ENCODE measurements around the gene POTEJ.
"Not testable (repeated sequence)": the region's sequence is repeated elsewhere in the genome, so short reads cannot be mapped to it uniquely, and the experiment has no call there.

Gene POTEJ

DNA sequence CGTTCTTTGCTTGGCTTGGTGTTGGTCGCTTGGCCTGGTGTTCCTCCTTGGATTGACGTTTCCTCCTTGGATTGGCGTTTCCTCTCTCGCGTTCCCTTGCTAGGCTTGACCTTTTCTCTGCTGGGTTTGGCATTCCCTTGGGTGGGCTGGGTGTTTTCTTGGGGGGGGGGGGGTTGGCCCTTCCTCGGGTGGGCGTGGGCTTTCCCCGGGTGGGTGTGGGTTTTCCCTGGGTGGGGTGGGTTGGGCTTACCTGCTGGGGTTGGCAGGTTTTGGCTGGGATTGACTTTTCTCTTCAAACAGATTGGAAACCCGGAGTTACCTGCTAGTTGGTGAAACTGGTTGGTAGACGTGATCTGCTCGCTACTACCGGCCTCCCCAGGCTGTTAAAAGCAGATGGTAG, at the start of gene POTEJ:
Gene POTEJ, plus strand, starts transcription at position 301 of the 400 bp plus-strand sequence. Its CDS starts 93 bp downstream, at position 394.
- not testable (repeated sequence) for DNase-seq

DNA sequence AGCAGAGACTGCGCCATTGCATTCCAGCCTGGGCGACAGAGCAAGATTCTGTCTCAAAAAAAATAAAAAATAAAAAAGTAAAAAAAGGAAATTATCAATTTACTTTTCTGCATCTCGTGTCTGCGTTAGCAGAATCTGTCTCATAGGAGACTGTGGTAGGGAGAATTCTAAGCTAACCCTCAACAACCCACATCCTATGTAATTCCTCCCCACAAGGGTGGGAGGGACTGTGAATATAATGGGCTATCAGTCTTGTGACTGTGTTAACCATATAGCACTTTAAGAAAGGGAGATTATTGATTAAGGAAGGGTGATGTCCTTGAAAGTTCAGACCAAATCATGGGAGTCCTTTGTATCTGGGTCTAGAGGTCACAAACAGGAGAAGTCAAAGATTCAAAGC, 45.1 kb upstream of the POTEJ start:
- not testable (repeated sequence) for DNase-seq

DNA sequence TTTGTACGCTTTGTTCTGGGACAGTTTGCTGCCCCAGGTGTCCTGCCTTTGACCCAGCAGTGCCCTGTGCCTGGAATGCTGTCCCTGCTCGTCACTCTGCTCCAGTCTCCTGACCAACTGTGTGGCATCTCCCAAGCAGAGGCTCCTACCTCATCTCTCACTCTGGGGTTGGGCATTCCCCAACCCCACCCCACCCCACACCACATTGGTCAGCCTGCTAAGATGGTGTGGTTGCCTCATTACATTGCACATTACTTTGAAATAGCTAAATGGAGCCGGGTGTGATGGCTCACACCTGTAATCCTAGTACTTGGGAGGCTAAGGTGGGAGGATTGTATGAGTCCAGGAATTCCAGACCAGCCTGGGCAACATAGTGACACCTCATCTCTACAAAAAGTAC, 39.3 kb upstream of the POTEJ start:
- DNase-seq: not testable (repeated sequence)

DNA sequence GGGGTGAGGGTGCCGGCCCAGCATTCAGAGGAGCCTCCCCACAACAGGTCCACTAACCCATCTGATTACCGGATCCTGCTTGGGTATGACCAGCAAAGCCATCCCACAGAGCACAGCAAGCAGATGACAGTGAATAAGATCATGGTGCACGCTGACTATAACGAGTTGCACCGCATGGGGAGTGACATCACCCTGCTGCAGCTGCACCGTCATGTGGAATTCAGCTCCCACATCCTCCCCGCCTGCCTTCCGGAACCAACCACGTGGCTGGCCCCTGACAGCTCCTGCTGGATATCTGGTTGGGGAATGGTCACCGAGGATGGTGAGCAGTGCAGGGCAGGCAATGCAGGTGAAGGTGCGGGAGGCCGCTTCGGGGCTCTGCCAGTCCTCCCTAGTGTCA, 37.0 kb upstream of the POTEJ start:
- not testable (repeated sequence) for DNase-seq

DNA sequence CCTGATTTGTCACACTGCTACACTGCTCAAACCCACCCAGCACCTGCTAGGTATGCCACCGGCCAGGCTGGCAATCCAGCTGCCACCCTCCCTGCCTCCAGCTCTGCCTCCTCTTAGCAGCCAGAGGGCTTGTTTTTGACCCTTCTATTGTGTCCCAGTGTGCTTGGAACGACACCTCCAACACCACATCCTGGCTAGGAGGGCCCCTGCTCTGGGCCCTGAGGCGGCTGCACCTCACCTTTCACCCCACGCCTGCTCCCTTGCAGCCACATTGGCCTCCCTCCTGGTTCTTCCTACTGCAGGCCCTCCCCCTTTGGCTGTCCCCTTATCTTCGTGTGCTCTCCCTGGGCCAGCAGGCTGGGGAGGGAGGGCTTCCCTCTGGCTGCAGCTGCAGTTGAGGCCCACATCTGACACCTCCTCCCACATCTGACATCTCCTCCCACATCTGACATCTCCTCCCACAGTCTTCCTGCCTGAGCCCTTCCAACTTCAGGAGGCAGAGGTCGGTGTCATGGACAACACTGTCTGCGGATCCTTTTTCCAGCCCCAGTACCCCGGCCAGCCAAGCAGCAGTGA, 34.9 kb upstream of the POTEJ start:
- DNase-seq: not testable (repeated sequence)

DNA sequence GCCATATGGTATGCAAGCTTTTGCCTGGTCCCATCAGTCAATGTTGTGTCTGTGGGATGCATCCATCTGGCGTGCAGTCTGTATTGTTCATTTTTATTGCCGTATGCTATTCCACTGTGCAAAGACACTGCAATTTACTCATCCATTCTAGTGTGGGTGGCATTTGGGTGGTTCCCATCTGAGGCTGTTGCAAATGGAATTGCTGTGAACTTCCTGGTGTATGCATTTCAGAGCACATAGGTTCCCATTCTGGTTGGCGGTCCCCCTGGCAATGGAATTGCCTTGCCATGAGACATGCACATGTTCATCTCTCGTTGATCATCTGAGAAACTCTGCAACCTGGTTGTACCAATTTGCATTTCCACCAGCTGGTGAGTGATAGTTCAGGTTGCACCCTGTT, 33.7 kb upstream of the POTEJ start:
- not testable (repeated sequence) for DNase-seq

DNA sequence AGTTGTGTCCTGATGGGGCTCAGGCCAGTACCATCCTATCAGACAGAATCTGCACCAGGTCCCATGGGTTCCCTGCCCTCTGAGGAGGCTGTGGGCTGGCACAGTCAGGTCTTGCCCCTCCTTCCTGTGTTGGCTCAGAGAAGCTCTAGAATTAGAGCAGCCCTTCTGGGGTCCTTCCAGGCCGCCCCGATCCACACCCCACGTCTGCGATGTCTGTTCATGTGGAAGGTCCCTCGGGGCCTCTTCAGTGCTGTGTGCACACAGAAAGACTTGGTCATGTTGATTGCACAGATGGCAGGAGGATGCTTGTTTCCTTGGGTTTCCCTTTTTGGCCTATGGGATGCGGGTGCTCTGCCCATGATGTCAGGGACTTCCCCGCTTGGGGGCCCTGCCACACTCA, 32.1 kb upstream of the POTEJ start:
- DNase-seq: not testable (repeated sequence)

DNA sequence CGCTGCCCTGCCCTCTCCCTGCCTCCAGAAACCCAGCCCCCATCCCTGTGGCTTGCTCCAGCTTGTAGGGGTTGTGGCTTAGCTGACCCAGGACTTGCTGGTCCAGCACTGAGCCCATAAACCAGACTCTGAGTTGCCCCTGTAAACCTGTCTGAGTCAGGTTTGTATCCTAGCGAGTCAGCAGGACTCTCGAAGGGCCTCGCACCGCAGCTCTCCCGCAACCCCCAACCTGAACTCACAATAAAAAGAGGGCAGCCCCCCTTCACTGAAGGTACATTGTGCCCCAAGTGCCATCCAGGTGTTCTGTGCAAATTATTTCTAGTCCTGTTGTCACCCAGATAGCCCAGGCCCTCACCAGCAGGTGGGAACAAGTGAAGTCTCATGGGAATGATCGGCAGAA, 29.7 kb upstream of the POTEJ start:
- DNase-seq: not testable (repeated sequence)

DNA sequence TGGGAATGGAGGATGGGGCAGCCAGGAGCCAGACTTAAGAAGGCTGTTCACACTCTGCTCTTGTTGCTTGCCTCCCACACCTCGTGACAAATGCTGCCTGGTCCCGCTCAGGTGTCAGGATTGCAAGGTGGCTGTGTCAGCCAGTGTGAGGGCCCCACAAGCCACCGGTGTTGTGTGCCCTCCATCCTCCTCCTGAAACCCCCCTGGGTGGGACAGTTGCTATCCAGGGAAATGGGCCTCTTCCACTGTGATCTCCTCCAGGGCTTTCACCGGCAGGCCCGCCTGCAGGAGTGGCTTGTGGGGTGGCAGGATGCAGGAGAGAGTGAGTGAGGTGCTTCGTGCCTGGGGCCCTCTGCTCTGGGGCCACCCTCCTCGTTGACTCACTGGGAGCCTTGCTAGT, 28.3 kb upstream of the POTEJ start:
- DNase-seq: not testable (repeated sequence)

DNA sequence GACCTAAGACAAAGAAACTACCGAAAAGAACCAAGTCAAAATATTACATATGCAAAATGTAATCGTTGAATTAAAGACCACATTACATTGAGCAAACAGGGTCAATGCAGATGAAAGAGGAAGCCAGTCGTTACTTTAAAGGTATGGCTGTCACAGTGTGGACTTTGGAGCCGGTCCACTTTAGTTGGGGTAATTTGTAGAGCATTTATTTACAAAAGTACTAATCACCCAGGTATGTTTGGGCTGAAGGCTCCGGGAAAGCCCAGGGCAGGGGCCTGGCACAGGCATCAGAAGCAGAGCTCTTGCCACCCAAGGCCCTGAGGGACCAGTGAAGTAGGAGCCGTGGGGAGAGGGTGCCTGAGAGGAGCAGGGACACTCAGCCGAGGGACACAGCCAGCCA, 27.7 kb upstream of the POTEJ start:
- not testable (repeated sequence) for DNase-seq

DNA sequence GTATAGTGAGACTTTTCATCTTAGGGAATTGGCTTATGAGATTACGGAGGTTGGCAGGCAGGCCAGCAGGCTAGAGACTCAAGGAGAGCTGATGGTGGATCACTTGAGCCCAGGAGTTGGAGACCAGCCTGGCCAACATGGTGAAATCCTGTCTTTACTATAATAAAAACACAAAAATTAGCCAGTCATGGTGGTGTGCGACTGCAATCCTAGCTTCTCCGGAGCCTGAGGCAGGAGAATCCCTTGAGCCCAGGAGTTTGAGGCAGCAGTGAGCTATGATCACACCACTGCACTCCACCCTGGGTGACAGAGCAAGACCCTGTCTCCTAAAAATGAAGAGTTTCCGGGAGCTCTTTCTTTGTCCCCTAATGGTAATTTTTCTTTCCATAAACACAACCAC, 26.5 kb upstream of the POTEJ start:
- not testable (repeated sequence) for DNase-seq

DNA sequence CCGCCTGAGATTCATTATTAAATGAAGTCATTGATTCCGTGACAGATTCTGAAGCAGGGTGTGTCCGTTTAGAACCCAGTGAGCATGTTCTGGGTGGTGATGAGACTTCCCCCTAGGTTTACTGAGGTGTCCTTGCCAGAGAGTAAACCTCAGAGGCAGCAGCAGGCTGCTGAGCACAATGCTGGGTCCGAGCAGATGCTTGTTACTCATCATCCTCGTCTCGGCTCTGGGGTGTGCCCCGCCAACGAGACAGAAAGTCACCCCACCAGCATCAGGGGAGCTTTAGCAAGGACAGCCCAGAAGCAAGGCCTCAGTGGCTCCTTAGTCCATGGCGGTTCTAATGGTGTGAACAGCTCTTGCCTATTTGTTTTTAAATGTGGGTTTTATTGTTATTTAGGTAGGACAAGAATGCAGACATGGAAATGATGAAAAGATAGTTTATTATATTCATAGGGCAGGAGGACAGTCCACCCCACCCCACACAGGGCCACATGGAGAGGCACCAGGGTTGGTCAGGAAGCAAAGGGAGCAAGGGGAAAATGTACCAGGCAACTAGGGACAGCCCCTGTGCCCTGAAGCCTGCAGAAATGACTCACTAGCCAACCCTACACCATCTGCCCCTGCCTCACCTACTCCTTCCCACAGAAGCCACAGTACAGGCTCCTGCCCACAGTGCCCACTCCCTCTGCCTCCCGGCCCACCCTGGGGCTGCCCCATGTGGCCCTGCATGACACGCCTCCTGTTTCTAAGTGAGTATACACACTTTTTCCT, 22.4 kb upstream of the POTEJ start:
- DNase-seq: not testable (repeated sequence)

DNA sequence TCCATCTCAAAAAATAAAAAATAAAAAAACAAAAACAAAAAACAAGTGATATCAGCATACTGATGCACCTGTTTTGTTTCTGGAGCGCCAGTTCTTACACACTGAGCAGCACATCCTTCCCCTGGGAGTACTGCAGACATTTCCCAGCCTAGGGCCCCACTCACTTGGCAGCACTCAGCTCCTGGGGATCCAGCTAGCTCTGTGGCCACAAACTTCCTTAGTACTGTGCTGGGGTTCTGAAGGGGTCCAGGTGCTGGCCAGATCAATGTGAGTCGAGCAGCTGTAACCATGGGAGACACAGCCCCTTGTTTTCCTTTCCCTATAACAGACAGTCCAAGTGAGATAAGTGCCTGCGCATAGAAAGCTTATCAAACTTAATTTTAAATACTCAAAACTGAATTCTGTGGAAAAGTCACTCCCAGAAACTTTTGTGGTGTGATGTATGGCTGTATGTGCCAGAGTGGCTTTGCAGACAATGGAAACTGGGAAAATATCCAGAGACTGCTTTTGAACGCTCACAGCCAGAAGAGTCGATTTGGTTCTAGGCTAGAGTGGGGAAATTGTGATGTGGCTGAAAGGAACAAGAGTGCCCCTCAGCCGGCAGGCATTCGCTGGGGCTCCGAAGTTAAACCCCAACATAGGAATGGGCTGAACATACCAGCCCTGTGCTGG, 20.9 kb upstream of the POTEJ start:
- not testable (repeated sequence) for DNase-seq

DNA sequence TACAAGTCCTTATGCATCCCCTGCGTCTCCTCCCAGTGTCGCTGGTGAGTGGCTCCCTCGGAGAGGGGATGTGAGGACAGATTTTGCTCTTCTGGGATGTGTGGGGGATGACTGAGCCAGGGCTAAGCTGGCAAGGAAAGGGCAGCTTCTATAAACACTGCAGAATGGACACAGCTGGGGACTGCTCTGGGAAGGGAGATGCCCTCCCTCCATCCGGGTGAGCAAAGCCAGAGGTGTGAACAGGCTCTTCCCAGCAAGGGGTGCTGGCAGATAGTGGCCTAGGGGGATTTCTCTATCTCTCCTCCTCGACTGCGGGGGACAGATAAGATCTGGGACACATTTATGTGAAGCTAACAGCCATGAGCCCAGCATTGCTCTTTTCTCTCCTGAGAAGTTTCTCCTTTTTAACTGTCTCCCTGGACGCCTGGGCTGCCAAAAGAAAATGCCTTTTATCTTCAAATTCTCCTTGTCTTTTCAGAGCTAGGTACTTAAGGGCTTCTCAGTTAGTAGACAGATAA, 20.3 kb upstream of the POTEJ start:
- not testable (repeated sequence) for DNase-seq

DNA sequence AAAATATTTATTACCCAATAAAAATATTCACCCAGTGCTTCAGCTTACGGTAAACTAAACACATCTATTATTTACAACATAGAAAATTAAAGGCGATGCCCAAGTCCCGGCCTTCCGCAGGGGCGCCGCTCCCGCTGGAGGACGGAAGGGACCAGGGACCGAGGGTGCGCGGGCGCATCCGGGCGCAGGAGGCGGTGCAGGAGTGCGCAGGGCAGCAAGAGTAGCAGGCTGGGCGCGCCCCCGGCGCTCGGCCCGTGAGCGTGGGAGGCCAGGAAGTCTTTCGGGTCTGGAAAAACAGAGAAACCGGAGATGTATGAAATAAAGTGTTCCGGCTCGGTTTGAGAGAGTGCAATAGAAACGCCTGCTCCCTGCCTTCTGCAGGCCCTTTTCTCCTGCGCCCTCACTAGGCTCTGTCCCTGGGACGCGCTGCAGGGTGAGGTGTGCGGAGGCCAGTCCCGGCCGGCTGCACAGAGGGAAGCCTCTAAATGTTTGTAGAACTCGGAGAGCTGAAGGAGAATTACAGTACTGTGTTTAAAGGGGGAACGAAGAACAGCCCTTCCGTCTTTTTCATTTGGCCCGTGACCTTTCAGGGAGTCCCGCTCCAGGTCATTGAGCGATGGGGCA, 18.3 kb upstream of the POTEJ start:
- not testable (repeated sequence) for DNase-seq

DNA sequence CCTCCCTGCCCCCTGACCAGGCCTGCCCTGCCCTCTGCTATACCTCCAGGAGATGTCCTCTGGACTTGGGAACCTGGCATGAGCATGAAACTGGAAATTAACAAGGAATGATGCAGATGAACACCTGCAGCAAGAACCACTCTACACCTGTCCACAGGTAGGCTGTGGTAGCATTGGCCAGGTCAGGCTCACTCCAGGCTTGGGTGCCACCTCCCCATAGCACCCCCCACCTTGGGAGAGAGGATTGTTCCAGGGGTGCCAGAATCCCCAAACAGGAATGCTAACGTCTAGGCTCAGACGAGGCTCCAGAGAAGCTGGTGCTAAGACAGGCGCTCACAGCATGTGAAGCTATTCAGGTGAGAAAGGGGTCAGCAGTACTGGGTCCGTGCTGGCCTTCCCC, 17.2 kb upstream of the POTEJ start:
- DNase-seq: not testable (repeated sequence)

DNA sequence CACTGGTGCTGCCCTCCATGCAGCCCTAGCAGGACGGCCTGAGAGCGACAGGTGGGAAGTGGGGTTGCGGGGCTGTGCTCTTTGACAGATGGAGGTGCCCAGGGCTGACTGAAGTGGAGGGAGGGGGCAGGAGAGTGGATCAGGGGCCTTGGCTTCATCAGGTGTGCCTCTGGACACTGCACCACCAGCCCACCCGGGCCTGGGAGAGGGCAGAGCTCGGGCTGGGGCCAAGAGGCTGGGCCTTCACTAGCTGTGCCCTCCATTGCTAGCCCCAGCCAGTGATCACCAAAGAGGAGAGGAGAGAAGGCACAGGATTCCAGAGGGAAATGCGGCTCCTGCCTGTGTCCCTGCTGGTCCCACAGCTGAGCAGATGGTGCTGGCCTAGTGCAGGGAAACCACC, 14.5 kb upstream of the POTEJ start:
- DNase-seq: not testable (repeated sequence)

DNA sequence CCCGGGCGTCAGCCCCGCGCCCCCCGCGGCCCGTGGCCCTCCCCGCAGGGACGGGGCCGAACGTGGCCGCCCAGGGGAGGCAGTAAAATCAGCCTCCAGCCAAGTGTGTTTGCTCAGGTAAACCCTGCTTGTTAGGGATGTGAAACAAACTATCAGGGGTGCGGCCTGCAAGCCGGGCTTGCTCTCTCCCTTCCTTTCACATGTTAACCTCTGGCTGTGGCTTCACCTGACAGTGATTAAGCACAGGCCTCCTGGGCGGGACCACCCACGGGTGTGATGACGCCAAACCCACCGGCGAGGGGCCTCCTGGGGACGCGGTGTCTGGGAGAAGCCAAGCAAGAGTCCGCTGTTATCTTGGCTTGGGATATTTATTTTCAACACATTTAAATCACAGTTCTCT, 13.2 kb upstream of the POTEJ start:
- DNase-seq: not testable (repeated sequence)

DNA sequence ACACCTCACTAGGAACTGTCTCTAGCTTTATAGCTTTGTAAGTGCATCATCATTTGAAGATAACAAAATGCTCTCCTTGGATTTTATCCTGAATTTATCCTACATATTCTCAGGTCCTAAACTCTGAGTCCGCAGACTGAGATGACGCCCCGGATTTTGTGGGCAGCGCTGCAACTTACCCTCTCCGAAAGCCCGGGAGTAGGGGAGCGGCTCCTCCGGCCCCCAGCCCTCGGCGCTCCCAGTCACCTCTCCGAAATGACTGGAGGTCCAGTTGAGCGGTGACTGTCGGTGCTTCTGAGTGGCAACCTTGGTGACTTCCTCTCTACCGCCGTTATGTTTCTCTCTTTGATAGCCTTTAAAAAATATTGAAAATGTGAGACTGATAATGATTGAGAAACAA, 12.8 kb upstream of the POTEJ start:
- not testable (repeated sequence) for DNase-seq

DNA sequence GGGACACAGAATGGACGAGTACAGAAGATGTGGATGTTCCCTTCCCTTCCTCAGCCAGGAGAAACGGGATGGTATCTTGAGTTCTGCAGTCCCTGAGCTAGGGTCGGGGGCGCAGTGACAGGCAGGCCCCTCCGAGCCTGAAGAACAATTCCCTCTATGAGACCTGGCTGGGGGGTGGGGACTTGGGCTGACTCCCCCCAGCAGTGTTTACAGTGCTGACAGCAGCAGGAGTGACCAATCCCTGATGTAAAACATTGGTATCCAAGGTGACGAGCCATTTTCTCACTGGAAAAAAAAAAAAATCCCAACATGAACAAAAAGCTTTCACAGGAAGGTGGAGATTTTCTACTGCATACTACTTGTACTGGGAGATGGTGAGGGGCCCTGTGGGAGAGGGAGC, 11.8 kb upstream of the POTEJ start, which contains the start of gene CFC1:
Gene CFC1, minus strand, starts transcription at position 183 of the 400 bp plus-strand sequence. CDS start 288 bp downstream, outside the sequence.
- not testable (repeated sequence) for DNase-seq

DNA sequence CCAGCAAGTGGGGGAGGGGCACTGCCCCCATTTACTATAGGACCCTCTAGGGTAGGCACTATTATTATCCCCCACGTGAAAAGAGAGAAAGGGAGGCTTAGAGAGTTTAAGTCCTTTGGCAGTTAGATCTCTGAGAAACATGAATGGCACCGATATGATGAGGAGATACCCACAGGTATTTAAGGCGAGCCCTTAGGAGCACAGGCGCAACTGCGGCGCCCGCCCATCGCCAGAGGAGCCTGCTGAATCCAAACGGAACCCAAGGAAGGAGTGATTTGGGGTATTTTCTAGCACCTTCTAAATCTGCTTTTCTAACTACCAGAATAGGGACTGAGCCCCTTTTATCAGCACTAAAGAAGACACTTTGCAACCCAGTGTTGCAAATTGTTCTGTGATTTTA, 11.3 kb upstream of the POTEJ start:
- DNase-seq: not testable (repeated sequence)

DNA sequence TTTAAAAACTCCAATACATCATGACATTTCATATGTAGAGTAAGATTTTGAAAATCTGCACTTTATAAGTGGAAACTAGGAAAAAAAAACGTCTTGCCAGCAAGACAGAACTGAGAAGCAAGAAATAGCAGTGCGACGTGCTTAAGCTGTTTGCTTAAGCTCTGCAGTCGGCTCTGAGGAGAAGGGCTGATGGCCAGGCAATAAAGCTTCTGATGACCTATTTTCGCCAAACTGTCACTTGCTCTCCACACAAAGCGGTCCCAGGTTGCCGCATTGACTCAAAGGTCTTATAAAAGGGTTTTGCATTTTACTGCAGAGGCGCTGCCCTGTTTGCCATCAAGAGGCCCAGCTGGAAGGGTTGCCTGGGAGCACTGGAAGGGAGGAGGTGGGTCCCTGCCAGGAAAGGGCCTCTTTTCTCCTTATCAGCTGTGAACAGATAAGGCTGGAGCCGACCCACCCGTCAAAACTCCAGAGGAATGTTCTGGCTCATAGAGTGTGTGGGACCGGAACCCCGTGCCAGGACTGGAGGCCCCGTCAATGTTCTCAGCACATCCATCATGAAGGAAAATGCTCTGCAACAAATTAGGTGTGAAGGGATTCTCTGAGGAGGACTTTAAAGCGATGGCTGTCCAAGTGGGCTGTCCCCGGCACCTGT, 9.5 kb upstream of the POTEJ start:
- DNase-seq: not testable (repeated sequence)

Measured in AML-193 (cell line).